ENCODE data around the gene ZNF569.

DNA sequence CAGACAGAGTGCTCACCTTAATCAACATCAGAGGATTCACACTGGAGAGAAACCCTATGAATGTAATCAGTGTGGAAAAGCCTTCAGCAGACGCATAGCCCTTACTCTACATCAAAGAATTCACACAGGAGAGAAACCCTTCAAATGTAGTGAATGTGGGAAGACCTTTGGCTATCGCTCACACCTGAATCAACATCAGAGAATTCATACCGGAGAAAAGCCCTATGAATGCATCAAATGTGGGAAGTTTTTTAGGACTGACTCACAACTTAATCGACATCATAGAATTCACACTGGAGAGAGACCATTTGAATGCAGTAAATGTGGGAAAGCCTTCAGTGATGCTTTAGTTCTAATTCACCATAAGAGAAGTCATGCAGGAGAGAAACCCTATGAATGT lies 78.0 kb downstream of the ZNF569 start:
- no peak for TF ChIP-seq POLR2A (IDR thresholded peaks at IDR 0.05; ENCODE audit: low read depth, low read length)
- TF ChIP-seq, protein P1, sequence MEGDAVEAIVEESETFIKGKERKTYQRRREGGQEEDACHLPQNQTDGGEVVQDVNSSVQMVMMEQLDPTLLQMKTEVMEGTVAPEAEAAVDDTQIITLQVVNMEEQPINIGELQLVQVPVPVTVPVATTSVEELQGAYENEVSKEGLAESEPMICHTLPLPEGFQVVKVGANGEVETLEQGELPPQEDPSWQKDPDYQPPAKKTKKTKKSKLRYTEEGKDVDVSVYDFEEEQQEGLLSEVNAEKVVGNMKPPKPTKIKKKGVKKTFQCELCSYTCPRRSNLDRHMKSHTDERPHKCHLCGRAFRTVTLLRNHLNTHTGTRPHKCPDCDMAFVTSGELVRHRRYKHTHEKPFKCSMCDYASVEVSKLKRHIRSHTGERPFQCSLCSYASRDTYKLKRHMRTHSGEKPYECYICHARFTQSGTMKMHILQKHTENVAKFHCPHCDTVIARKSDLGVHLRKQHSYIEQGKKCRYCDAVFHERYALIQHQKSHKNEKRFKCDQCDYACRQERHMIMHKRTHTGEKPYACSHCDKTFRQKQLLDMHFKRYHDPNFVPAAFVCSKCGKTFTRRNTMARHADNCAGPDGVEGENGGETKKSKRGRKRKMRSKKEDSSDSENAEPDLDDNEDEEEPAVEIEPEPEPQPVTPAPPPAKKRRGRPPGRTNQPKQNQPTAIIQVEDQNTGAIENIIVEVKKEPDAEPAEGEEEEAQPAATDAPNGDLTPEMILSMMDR (IDR thresholded peaks at IDR 0.05; ENCODE audit: extremely low read depth in 1 of 2, insufficient read depth in 1 of 2, low read depth in 1 of 2, low read length in 2 of 2) = no peak
- no peak for TF ChIP-seq GATA2 (IDR thresholded peaks at IDR 0.05; ENCODE audit: insufficient read depth, insufficient read length, low read depth, low read length)
- no peak for TF ChIP-seq FOS (IDR thresholded peaks at IDR 0.05; ENCODE audit: borderline replicate concordance, insufficient read depth, low read length)

Measured in endothelial cell of umbilical vein (primary cell).